IPS-NIHi7 (cell line): Measurements from ENCODE around the gene NPAS3.

Experiments used
- DNase-seq: peaks from one replicate; pipeline ENCODE4 v3.0.0; 2012; ENCODE audit warnings: mixed read lengths; ENCODE audit errors: extremely low spot score

Gene NPAS3

GRCh38 chr14:33016613-33017012 is 77.9 kb downstream of the NPAS3 start:
- DNase-seq, result no peak

GRCh38 chr14:33017016-33017415 is 78.3 kb downstream of the NPAS3 start:
- no peak for DNase-seq

GRCh38 chr14:33019346-33019745 is 80.7 kb downstream of the NPAS3 start:
- no peak for DNase-seq

- DNase-seq, result no peak
These were observed 88.3 kb downstream of the NPAS3 start for GRCh38 chr14:33026850-33027430.

- DNase-seq, result no peak
These were observed 90.8 kb downstream of the NPAS3 start for GRCh38 chr14:33029511-33029910.

- DNase-seq, result no peak
These were observed 91.7 kb downstream of the NPAS3 start for GRCh38 chr14:33030386-33030785.

DNA sequence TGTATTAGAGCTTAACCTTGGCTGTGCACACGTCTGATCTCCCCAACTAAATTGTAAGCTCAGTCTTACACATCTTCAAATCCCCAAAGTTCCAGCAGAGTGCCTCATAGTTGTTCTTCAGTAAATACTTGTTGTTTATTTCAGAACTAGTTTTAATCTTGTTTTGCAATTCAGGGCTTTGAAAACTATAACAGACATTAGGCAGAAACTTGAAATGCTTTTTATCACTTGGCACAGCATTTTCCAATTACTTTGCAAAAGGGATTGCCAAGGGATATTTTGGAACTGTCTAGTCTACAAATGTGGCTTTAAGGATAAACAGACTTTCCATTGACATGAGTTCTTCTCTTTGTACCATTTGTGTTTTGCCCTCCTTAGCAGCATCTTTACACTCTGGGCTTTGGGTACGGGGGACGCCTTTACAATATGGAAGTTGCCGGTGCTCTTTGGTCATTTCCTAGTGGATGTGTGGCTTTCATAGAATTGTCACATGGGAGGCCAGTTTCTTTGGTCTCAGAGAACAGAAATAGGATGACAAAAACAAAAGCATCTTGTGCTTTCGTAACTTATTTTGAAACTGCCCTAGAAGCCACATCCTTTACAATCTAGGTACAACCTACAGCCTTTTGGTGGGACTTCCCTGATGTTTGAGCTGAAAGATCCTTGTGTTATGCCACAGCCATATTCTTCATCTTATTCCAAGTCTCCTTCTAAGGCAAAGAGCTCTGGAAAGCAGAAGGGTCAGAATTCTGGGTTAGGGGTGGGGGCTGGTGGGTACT is 96.9 kb downstream of the NPAS3 start:
- no peak for DNase-seq

GRCh38 chr14:33039311-33039710 is 100.6 kb downstream of the NPAS3 start:
- DNase-seq, result no peak

GRCh38 chr14:33040372-33041140 is 101.9 kb downstream of the NPAS3 start:
- no peak for DNase-seq

DNA sequence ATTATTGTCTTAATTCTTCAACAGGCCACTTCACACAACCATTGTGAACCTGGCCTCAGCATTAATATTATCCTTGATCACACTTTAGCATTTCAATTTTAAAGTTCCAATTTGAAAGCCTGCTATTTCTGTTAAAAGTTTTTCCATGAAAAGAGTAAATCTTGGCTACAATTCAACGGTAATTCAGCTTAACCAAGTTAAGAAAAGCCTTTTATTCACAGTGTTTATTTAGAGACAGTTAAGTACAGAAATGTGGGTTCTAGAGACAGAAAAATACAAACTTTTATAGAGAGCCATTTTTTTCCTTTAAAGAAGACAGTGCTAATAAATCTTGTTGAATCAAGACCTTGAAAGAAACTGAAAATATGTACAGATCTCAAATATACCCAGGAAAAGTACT is 103.9 kb downstream of the NPAS3 start:
- no peak for DNase-seq

DNA sequence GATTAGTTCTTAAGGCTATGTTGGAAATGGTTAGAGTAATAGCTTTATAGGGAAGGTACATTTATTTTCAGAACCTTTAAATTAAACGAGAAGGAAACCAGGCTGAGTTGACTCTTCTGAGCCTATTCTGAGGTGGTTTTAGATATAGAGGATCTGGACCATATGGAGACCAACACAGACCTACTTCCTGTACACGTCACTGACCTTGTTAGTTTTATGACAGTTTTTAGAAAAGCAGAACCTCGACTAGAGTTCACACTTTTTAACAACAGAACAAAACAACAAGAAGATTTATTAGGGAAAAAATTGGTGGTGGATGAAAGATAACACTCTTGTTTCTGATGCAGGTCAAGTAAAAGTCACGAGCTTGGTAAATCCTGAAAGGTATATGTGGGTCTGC is 107.1 kb downstream of the NPAS3 start:
- no peak for DNase-seq

- no peak for DNase-seq
These were observed 114.3 kb downstream of the NPAS3 start for GRCh38 chr14:33052943-33053342.

DNA sequence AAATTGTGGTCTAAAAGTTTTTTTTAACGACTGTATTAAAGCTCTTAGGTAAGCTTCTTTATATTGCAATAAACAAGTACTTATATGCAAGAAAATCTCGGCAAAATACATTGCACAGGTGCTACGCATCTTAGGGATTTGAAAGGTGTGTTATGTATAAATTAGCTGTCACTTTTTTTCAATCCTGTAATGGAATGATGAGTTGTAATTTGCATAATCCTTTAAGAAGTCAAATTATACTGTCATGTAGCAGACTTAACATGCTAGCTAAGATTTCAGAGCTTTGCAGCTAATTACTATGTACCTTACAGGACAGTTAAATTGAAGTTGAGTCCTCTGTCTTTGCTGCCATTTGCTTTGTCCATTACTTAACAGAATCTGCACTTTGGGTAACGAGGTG is 117.5 kb downstream of the NPAS3 start:
- DNase-seq, result no peak

- no peak for DNase-seq
These were observed 118.9 kb downstream of the NPAS3 start for GRCh38 chr14:33057585-33057984.

DNA sequence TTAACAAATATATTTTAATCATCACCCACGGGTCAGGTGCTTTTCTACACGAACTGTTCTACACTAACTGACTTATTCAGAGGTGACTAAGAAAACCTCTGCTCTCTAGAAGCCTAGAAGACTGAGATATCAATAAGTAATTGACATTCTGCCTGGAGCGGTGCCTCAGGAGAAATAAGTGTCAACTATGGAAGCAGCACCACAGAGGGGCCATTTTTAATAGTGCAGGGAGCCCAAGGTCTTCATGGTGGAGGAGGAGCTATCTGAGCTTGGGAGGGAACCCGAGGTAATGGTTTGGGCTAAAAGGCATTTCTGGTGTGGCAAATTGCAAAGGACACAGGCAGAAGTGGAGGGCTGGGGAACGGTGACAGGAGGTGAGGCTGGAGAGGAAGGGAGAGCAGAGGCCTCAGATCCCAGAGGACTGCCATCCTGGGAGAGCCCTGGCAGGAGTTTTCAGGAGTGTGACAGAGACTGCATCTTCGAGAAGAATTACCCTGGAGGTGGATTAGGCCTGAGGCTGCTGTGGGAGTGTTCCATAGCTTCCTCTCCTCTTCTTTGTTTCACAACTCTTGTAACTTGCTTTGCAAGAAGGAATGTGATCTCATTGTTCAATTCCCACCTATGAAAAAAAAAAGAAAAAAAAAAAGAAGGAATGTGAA is 123.1 kb downstream of the NPAS3 start:
- DNase-seq, result peak; percentile 13

- no peak for DNase-seq
These were observed 123.8 kb downstream of the NPAS3 start for GRCh38 chr14:33062476-33062875.

- DNase-seq, result no peak
These were observed 124.2 kb downstream of the NPAS3 start for GRCh38 chr14:33062881-33063280.

DNA sequence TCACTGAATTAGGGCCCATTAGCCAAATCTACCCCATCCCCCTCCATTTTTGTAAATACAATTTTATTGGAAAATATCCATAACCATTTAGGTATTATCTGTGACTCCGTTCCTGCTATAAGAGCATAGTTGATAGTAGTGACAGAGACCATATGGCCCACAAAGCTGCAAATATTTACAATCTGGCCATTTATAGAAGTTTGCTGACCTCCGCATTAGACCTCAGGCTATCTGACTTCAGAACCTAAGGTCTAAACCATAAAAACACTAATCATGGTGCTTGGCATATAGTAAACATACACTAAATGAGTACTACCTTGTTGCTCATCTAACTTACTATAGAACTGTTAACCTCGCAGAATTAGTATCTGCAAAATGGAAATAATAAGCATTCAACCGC is 124.8 kb downstream of the NPAS3 start:
- no peak for DNase-seq

DNA sequence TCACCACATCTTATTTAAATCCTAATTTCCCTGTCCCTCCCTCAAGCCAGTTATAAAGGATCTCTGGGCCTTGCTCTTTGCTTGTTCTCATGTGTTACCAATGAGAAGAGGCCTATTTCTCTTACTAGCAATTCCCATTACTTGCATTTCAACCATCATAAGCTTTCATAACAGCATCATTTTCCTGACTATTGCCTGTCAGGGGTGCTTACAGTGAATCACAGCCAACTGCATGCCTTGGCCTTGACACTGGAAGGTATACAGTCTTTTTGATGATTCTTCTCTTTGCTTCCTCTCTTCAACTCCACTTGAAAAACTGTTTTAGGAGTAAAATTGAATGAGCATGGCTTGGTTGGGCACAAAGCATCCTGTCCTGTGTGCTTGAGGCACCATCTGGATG is 127.0 kb downstream of the NPAS3 start:
- DNase-seq, result no peak

GRCh38 chr14:33068040-33068439 is 129.4 kb downstream of the NPAS3 start:
- DNase-seq, result no peak

DNA sequence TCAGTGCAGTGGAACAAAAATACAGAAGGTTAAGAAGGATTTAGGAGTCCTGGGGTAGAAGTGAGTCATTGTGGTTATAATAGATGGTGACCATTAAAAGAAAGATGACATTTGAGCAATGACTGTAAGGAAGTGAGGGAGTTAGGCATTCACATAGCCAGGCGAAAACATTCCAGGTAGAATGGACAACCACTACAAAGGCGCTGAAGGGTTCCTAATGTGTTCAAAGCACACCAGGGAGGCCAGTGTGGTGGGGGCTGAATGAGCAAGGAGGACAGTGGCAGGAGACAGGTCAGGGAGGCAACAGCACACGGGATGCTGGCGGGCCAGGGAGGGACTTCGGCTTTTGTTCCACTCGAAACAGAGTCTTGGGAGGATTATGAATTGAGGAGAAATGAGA is 129.9 kb downstream of the NPAS3 start:
- DNase-seq, result no peak

GRCh38 chr14:33070475-33070874 is 131.8 kb downstream of the NPAS3 start:
- no peak for DNase-seq
